GM21529 (cell line): ENCODE data around the gene CYP2W1.
A peak's percentile ranks its signal among the peaks of the same experiment; 100 is the strongest.

Experiments
- ATAC-seq: cut with Tn5 transposase; IDR thresholded peaks from one replicate; pipeline ENCODE4 v1.9.1; 2021; ENCODE audit not compliant: unreplicated experiment

CYP2W1 gene

GRCh38 chr7:963236-964078 lies 19.5 kb upstream of the CYP2W1 start:
- ATAC-seq = no peak

GRCh38 chr7:964401-965231 lies 18.4 kb upstream of the CYP2W1 start:
- ATAC-seq = peak; percentile 37

- no peak for ATAC-seq
Observed at GRCh38 chr7:966291-967069, 16.5 kb upstream of the CYP2W1 start.

- no peak for ATAC-seq
Observed at GRCh38 chr7:967361-968082, 15.5 kb upstream of the CYP2W1 start.

GRCh38 chr7:968205-969105 lies 14.5 kb upstream of the CYP2W1 start:
- ATAC-seq = no peak

GRCh38 chr7:969403-969802 lies 13.6 kb upstream of the CYP2W1 start:
- no peak for ATAC-seq

- ATAC-seq = no peak
Observed at GRCh38 chr7:970744-971143, 12.2 kb upstream of the CYP2W1 start.

- ATAC-seq = no peak
Observed at GRCh38 chr7:972110-972509, 10.9 kb upstream of the CYP2W1 start.

GRCh38 chr7:972676-973309 lies 10.2 kb upstream of the CYP2W1 start:
- no peak for ATAC-seq

GRCh38 chr7:973312-973711 lies 9.7 kb upstream of the CYP2W1 start:
- ATAC-seq = no peak

GRCh38 chr7:974172-974571 lies 8.8 kb upstream of the CYP2W1 start:
- no peak for ATAC-seq

GRCh38 chr7:974820-975681 lies 7.9 kb upstream of the CYP2W1 start, which contains the start of gene COX19:
Gene COX19 (minus strand): TSS chr7:975549. CDS start chr7:975509, 40 bp downstream.
- peak; percentile 81 for ATAC-seq

GRCh38 chr7:975702-976473 lies 7.1 kb upstream of the CYP2W1 start:
- no peak for ATAC-seq

GRCh38 chr7:976901-977325 lies 6.1 kb upstream of the CYP2W1 start:
- no peak for ATAC-seq

GRCh38 chr7:977326-978048 lies 5.5 kb upstream of the CYP2W1 start:
- ATAC-seq = peak; percentile 31

GRCh38 chr7:978049-978346 lies 5.0 kb upstream of the CYP2W1 start:
- no peak for ATAC-seq
